GM18909 (cell line): ENCODE data around the gene RMDN2.

ENCODE experiments used
- ATAC-seq: cut with Tn5 transposase; IDR thresholded peaks from one replicate; pipeline ENCODE4 v1.9.1; 2021; ENCODE audit warnings: mild to moderate bottlenecking; ENCODE audit not compliant: unreplicated experiment, poor library complexity

RMDN2 gene

DNA sequence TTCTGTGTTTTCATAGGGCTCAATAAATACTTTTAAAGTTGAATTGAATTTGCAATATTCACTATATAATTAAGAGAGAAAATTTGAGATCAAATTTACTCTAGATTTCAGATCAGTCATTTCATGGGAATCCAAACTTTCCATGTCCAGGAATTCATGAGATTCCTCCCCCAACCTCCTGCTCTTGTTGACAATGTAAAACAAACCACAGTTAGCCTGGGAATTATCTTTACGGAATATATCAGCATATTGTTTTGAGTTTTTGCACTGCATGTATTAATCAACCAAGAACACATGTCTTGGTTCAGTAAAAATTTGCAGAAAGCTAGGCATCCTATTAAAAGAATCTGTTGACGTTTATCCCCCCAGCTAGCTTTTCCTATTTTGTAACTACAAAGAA lies 108.6 kb downstream of the RMDN2 start:
- no peak for ATAC-seq

DNA sequence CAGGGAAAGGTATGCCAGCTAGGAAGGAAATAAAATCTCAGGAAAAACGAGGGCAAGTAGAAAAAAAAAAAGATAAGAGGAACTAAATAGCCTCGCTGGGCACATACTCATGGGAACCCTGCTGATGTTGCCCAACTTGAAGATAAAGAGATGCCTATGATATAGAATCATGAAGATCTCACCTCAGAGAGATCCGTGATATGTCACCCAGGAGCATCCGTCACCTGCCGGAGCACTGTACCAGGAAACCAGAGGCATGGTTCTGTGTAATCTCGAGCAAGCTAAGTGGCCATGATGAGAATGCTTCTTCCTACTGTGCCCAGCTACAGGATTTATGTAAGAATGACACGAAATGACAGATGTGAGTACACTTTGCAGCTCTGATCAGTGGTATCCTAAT lies 110.9 kb downstream of the RMDN2 start:
- ATAC-seq, result no peak

DNA sequence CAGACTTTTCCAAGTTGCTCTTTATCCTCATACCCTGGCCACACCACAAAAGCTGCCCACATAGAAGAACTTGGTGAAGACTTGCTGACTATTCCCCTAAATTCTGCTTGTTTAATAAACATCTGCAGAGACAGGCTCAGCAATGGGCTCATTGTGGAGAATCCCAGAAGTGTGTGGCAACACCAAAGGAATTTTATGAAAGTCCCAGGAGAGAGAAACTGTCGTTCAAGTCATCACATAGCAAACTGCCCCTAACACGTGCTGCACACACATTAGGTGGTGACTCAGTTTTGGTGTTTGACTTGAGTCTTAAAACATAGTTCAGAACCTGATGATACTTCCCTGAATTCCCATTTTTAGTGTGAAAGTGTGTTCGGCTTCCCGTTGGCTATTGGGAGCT lies 112.2 kb downstream of the RMDN2 start:
- no peak for ATAC-seq

DNA sequence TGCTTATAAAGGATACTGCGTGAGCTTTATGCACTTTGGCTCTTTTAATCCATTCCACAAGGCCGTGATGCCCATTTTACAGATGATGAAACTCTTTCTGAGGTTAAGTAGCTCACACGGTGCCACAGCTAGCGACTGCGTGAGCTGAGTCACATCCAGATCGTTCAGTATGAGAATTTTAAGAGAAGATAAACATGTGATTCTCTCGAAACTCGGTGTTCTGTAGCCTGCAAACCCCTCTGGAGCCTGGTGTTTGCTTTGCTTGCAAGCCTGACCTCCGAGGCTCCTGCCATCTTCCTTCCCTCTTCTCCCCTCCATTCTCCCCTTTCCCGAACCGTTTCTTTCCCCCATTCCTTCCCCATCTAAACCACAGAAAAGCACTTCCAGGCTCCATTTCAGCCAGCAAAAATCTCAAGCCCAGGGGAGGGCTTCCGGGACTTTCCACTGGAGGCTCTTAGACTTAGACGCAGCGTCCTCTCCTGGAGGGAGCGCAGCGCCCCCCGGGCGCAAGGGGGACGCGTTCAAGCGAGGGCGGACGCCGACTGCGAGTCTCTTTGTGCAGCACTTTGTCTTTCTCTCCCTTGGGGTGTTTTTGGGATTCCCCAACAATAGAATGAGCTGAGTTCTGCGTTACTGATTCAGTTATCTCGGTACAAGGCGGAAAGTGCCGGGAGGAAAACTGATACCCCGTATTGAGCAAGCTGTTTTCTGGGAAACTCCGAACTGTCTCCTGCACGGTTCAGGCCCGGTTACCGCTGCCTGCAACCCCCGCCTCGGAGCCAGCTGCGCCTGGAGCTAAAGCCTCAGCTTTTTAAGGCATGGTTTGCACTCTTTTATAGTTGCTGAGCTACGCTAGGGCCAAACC lies 112.9 kb downstream of the RMDN2 start:
- peak; percentile 75 for ATAC-seq

DNA sequence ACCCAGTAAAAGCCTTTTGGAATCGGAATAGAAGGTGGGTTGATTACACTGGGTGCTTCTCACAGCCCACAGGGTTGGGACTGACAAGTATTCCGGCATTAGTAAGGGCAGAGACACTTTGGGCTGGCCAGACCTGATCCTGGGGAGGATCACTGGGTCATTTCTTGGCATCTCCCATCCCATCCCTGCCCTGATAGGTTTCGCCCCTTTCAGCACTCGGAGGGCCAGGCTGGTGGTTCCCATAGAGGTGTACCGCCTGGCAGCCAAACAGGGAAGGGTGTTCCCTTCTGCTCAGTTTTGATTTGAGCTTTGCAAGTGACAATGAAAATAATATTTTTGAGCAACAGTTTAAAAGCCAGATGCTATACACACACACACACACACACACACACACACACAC lies 113.6 kb downstream of the RMDN2 start:
- peak; percentile 3 for ATAC-seq

DNA sequence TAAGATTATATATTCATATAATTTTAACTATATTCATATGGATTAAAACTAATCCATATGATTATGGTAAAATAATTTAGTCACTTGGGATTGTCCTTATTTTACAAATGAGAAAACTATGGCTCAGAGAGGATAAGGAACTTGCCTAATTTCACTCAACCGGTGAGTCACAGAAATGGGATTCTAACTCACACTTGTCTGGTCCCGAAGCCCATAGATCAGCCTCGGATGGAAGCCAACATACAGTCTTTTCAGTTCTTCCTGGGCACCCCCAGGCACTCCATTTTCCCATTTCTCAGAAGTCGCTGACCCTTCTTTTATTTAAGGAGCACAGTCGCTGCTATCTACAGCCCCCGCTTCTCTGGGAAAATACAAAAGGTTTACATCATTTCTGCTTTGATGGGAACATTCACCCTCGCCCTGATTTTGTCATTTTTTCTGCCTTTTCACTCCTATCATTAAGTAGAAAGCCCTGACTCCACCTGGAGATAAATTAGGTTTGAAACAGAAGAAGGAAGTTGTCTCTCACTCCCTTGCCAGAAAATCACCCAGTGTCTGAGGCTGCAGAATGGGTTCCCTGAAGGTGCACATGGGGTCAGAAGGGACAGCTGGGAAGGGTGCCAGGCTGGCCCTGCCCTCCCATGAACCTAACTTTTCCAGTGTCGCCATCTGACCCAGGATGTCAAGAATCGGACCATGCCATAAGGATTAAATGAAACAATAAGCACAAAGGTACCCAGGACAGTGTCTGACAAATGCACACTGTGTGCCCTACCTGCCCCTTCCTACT lies 114.2 kb downstream of the RMDN2 start:
- ATAC-seq, result no peak

DNA sequence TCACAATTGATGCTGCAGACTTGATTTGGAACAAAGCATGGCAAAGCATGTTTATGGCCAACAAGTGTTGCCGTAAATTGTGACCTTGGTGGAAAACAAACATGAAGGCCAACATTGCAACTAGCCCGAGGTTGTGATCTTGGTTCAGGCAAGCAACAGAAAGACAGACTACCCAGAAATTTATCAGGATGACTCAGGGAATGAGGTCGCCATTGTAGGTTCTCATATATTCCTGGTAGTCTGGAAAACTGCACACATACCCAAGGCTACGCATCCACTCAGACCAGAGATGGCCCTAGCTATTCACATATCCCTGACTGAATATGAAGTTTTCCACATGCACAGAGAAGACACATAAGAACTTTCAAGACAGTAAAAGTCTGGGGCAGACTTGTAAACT lies 120.7 kb downstream of the RMDN2 start:
- no peak for ATAC-seq

DNA sequence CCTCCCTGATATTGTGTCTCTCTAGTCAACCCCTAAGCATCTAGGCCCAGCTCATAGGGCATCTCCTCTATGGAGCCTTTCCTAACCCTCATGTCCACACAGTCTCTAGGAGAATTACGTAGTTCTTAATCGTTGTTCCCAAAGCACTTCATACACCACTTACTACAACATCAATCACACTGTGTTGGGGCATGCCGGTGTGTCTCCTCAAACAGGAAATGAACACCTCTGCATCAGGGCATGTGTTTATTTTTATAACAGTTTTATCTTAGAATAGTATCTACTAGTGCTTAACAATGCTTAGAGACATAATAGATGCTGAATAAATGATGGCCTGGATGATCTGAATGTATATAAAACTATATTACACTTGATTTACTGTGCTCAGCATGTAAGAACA lies 131.1 kb downstream of the RMDN2 start:
- ATAC-seq, result no peak

DNA sequence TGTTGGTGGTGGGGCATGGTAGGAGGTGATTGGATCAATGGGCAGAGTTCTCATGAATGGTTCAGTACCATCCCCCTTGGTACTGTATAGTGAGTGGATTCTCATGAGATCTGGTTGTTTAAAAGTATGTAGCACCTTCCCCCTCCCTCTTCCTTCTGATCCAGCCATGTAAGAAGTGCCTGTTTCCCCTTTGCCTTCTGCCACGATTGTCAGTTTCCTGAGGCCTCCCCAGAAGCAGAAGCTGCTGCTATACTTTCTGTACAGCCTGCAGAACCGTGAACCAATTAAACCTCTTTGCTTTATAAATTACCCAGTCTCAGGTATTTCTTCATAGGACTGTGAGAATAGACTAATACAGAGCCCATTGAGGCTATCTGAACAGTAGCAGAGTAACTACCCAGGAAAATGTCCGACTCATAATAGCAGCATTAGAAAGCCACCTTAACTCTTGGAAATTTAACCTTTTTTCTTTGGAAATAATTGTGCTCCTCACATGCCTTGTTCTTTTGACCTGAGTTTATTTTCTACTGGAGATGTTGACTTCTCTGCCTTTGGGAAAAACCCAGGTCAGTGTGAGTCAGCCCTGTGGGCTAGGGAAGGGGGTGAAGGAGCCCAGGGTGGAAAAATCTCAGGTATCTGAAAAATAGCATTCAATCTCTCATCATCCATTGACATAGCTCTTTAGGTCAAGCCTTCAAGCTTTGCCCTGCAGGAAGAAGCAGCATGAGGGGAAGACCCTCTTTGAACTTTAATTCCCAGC lies 132.7 kb downstream of the RMDN2 start:
- no peak for ATAC-seq

DNA sequence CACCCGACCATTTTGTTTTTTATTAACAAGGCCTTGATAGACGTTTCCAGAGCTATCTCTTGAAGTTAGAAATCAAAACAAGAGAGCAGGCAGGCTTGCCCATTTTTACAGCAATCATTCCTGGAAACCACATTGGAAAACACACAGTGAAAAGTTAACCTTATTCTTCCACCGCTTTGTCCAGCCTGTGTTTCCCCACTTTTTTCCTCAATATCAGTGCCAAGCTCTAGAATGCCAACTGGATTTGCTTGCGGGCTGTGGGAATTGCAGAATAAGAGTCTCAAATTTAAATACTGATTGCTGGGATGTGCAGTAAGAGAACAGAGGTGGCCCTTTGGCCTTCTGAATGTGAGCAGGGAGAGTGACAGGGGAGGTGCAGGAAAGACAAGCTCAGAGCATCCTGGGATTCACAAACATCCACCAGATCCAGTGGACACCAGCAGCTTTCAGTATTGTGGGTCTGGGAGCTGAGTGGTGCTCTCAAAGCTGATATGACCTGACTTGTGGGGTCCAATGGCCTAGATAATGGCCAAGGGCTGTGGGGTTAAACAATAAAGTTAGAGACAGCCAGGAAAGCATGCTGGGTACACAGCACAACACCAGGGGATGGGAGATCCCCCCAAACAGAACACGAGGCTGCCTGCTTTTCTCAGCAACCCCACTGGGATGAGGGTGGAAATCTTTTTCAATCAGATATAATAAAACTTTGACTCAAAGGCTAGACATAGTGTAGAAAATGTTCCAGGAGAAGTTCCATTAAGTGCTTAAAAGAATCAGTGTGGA lies 135.3 kb downstream of the RMDN2 start:
- ATAC-seq, result no peak

DNA sequence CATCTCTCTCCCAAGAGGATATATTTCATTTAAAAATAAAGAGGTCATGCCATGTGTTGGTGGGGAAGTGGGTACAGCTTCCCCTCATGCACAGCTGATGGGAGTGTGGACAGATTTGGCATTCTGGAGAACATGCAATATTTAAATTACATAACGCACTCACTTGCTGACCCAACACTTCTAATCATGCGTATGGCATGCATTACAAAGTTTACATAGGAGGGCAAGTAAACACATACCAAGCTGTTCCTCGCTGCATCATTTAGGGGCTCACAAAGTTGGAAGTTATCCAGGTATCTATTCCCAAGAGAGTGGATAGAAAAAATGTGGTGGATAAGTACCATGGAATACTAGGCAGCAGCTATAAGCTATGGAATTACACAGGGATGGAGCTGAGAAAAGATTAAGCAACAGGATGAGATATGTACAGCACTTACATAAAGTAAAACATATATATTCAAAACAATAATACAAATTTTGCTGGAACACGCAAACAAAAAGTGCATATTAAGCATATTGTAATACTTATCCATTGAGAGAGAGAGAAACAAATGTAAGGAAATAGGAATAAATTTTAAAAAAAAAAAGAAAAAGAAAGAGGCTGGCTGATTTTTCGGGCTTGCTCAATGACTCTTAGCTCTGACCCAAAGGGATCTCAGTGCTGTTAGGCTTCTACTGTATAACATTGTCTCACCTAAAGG lies 139.9 kb downstream of the RMDN2 start:
- ATAC-seq, result no peak

DNA sequence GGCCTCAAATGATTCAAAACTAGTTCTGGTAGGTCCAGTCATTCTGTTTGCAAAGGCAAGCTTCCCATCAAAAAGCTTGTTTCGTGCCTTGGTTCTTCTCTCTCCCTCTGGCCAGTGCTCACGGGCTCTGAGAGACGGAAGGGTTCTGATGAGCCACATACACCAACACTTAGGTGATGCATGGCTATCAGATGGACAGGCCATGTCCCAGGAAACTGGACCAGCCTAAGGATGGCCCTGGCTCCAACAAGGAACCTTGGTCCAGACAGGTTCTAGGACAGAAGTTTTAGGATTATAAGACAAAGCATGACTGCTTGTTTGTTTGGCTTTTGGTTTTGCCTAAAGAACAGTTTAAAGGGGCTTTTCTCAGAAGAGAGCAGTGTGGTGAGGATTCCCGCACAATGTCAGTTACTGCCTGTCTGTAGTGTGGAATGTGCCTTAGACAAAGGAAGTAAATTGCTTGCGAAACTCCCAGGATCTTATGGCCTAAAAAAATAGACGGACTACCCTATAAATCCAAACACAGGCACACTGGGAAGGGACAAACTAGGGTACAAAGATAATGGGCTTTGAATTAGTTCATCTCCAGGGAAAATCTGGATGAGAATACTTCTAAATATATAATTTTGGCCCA lies 140.5 kb downstream of the RMDN2 start:
- ATAC-seq, result no peak

DNA sequence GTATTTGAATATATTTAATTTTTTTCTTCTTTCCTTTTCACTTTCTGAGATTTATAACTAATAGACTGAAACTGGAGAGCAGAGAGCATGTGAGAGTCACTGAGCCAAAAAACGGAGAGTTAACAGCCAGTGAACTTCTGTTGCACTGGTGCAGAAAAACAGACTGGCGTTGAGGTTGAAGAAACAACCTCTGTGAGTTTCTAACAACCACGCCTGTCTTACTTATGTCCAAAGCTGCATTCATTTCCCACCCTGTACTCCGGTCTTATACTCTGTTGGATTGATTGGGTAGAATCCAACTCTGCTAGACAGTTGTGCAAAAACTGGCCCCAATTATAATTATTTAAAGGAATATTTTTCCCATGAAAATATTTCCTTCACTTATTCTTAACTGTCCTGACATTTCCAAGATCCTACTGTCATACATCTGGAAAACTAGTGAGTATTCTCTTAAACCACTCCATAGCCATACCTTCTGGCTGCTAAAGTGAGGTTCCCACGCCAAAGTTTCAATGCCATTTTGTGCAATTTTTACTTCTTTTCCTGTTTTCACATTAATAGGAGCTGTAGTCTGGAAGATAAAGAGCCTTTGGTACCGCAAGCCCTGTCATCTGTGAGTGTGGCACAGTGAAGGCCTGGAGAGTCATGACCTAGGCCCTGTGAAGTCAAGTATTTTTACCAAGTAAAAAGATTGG lies 141.5 kb downstream of the RMDN2 start:
- no peak for ATAC-seq
